HUES64 (cell line): Measurements from ENCODE around the gene BCL2L2.
A peak's percentile ranks its signal among the peaks of the same experiment; 100 is the strongest.
"Not testable (repeated sequence)": the region's sequence is repeated elsewhere in the genome, so short reads cannot be mapped to it uniquely, and the experiment has no call there.

Source experiments
- H3K27ac ChIP-seq: 2 replicates; pipeline ENCODE4 v1.7.0; 2013; ENCODE audit warnings: low read depth, low read length, inconsistent platforms
- H3K27me3 ChIP-seq: 2 replicates; pipeline ENCODE4 v1.6.1; 2013; ENCODE audit warnings: mild to moderate bottlenecking, low read length; ENCODE audit not compliant: insufficient read depth
- H3K36me3 ChIP-seq: 2 replicates; pipeline ENCODE4 v1.6.1; 2013; ENCODE audit warnings: mild to moderate bottlenecking, low read length; ENCODE audit not compliant: insufficient read depth
- H3K4me1 ChIP-seq: 2 replicates; pipeline ENCODE4 v1.6.1; 2013; ENCODE audit warnings: mild to moderate bottlenecking, low read length, moderate library complexity; ENCODE audit not compliant: insufficient read depth
- H3K4me3 ChIP-seq: 2 replicates; pipeline ENCODE4 v1.5.1; 2013; ENCODE audit warnings: mild to moderate bottlenecking, low read length, moderate library complexity
- H3K9ac ChIP-seq: 2 replicates; pipeline ENCODE4 v1.6.1; 2013; ENCODE audit warnings: mild to moderate bottlenecking, low read depth, low read length
- H3K9me3 ChIP-seq: 2 replicates; pipeline ENCODE4 v1.6.1; 2013; ENCODE audit warnings: low read depth, low read length; ENCODE audit not compliant: insufficient read depth
- WGBS: fragments of 150-250, 120-280 bp; methylation state at CpG from one replicate; pipeline ENCODE4 v1.1.7; 2013; ENCODE audit warnings: missing lambda C conversion rate; 5-methylcytosine and 5-hydroxymethylcytosine counted together

BCL2L2 gene

DNA sequence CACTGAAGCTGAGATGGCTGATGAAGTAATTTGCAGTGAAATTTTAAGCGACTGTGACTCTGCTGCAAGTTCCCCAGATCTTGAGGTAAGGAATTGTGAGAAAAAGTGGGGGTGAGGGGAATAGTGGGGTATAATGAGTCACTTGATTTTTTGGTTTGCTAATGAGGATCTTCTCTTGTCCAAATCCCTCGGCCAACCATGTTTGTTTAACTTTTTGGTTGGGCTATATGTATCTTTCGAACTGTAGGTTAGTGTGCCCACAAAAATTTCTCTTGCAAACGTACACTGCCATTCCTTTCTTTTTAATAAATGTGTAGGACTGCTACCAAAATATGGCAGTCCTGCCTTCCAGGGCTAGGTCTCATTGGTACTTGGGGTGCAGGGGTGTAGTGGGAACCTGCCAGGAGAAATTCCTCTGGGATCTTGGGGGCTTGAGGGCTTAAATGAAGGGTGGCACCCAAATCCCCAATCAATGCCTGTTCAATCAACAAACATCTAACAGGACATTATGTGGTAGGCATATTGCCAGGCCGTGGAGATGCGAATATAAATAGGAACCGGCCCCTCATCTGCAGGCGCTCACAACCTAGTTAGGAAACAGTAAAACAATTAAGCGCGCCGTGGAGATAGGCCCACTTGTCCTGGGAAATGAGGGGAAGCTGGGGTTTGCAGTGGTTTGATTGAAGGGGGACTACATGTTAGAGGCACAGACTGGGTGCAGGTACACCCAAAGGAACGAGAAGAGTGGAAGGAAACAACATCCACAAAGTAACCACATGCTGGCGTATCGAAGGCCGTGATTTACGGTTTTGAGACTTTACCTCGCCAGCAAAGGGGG lies 13.3 kb downstream of the BCL2L2 start:
- Histone ChIP-seq H3K36me3 (peaks cover 29% of the 10 kb centered on the region), H3K9me3 (no peaks in the 10 kb centered on the region), H3K27ac (peak overlapping the region; percentile 93), H3K4me3 (peak overlapping the region; percentile 56), H3K4me1 (peaks cover 10% of the 10 kb centered on the region), H3K27me3 (no peaks in the 10 kb centered on the region), H3K9ac (peak overlapping the region; percentile 74)
- WGBS = 96% methylated on average over 17 of the region's 17 CpGs

DNA sequence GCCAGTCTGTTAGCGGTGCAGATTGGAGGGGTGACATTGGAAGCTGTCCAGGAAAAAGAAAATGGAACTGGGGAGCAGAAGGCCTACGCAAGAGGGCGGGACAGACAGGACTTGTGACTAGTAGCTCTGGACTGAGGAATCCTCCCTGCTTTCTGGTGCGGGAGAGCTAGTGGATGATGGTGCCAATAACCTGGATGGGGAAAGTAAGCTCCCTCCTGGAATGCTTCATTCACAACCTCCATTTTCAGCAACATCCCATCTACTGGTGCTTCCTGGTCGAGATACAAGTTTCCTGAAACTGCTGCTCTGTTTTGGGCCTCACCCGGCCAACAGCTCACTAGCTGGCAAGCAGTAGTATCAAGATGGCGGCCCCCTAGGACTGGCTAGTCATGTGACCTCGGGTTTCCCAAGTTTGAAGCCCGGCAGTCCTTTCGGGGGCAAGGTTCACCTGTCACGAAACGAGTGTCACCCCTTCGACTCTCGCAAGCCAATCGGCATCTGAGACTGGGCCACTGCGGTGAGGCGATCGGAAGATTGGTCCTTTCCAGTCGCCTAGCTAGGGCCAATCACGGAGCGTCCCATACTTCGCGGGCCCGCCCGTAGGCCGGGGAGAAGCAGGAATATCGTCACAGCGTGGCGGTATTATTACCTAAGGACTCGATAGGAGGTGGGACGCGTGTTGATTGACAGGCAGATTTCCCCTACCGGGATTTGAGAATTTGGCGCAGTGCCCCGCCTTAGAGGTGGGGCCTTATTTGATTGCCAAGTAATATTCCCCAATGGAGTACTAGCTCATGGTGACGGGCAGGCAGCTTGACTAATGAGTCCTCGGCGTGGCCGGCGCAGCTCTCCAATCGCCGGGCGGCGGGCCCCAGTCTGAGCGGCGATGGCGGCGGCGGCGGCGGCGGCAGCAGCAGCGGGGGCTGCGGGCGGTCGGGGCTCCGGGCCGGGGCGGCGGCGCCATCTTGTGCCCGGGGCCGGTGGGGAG lies 14.2 kb downstream of the BCL2L2 start, which contains the start of gene PABPN1:
TSS of gene PABPN1 (plus strand) at position 874 of the 988 bp plus-strand sequence. CDS start at position 887, 13 bp downstream.
- Histone ChIP-seq H3K4me3 (peak within 1 kb of the TSS; percentile 99), H3K36me3 (peaks cover 34% of the 10 kb centered on the region), H3K4me1 (peaks cover 10% of the 10 kb centered on the region), H3K27me3 (no peaks in the 10 kb centered on the region), H3K9ac (peak within 1 kb of the TSS; percentile 98), H3K9me3 (no peaks in the 10 kb centered on the region), H3K27ac (peak within 1 kb of the TSS; percentile 97)
- 5% methylated on average over 63 of the region's 63 CpGs for WGBS

DNA sequence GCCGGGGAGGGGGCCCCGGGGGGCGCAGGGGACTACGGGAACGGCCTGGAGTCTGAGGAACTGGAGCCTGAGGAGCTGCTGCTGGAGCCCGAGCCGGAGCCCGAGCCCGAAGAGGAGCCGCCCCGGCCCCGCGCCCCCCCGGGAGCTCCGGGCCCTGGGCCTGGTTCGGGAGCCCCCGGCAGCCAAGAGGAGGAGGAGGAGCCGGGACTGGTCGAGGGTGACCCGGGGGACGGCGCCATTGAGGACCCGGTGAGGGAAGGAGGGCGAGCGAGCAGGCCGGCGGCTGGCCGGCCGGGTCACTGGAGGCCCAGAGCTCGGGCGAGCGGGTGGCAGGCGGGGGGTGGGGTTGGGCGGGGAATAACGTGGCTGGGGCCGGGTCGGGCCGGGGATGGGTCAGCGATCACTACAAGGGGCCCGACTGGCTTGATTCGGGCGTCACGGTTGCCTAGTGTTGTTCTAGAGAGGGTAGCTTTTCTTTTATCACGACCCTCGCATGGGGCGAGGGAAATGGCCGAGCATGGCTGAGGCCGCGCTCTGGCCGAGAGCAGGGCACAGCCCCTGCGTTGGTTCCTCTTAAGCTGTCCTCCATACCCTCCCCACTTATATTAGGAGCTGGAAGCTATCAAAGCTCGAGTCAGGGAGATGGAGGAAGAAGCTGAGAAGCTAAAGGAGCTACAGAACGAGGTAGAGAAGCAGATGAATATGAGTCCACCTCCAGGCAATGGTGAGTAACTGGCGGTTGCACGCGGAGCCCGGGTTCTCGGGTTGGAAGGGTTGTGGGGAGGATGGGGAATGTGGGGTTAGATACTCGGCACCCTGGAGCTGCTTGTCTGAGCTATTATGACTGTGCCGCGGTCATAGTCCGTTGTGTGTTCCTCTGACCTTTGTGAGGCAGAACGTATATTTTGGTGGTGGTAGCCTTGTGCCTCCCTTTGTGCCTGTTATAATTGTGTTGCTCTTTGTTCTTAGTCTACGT lies 15.2 kb downstream of the BCL2L2 start:
- peaks cover 10% of the 10 kb centered on the region for H3K4me1 ChIP-seq
- H3K27ac ChIP-seq = peak overlapping the region; percentile 97
- no peaks in the 10 kb centered on the region for H3K9me3 ChIP-seq
- H3K36me3 ChIP-seq = peaks cover 38% of the 10 kb centered on the region
- H3K9ac ChIP-seq = peak overlapping the region; percentile 98
- no peaks in the 10 kb centered on the region for H3K27me3 ChIP-seq
- WGBS = under 1% methylated on average over 63 of the region's 64 CpGs
- H3K4me3 ChIP-seq = peak overlapping the region; percentile 99

DNA sequence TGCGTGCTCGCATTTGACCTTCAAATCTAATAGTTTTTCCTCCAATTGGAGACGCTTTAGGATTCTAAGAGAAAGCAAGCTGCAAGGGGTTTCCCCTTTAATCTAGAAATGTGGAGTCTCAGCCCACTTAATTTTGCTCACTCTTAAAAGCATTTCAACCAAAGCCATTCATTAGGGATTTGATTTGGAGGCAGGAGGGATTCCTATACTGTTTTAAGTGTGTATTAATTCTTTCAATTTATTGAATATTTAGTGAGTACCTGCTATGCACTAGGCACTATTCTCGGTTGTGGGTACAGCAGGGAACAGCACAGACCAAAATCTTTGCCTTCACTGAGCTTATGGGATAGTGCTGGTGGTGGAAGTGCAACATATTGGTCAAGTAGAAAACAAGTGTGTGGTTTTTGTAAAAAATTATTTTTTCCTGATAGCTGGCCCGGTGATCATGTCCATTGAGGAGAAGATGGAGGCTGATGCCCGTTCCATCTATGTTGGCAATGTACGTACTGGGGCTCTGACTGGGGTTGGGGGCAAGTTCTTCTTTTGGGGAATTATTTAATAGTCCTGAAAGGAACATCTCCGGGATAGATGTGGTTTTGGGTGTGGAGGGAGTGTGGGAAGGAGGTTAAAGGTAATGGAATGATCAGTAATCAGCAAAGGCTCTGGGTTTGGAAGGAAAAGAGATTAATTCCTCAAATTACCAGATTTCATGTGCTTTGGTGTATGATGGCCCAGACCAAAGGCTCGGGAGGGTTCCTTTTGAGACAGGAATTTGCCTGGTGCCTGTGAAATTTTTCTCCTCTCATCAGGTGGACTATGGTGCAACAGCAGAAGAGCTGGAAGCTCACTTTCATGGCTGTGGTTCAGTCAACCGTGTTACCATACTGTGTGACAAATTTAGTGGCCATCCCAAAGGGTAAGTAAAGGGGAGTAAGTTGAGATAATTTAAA lies 16.2 kb downstream of the BCL2L2 start:
- WGBS = 56% methylated on average over 10 of the region's 10 CpGs
- Histone ChIP-seq H3K27ac (0 out of 2 replicates have a peak overlapping the region, but pooled peaks have one; percentile 20), H3K9ac (peak overlapping the region; percentile 98)

DNA sequence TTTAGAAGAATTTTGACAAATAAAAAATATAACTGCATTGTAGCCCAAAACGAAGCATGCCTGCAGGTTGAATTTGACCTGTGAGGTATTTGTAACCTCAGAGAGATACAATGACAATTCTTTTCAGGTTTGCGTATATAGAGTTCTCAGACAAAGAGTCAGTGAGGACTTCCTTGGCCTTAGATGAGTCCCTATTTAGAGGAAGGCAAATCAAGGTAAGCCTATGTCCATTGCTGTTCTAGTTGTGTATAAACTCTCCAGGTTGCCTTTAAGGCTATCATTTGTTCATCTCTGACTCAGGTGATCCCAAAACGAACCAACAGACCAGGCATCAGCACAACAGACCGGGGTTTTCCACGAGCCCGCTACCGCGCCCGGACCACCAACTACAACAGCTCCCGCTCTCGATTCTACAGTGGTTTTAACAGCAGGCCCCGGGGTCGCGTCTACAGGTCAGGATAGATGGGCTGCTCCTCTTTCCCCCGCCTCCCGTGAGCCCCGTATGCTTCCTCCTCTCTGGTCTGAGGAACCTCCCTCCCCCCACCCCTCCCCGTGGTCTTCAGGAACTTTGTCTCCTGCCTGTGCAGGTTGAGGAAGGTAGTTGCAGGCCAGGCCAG lies 17.3 kb downstream of the BCL2L2 start:
- Histone ChIP-seq H3K4me1 (peaks cover 10% of the 10 kb centered on the region), H3K9me3 (no peaks in the 10 kb centered on the region), H3K27me3 (no peaks in the 10 kb centered on the region), H3K4me3 (no peak overlapping the region), H3K9ac (no peak overlapping the region), H3K27ac (no peak overlapping the region), H3K36me3 (peaks cover 38% of the 10 kb centered on the region)
- 96% methylated on average over 17 of the region's 18 CpGs for WGBS

More for the DNA sequence above, 16.2 kb downstream of the BCL2L2 start:
- Histone ChIP-seq H3K4me3 (peak overlapping the region; percentile 99), H3K9me3 (no peaks in the 10 kb centered on the region), H3K4me1 (peaks cover 10% of the 10 kb centered on the region), H3K27me3 (no peaks in the 10 kb centered on the region), H3K36me3 (peaks cover 38% of the 10 kb centered on the region)

DNA sequence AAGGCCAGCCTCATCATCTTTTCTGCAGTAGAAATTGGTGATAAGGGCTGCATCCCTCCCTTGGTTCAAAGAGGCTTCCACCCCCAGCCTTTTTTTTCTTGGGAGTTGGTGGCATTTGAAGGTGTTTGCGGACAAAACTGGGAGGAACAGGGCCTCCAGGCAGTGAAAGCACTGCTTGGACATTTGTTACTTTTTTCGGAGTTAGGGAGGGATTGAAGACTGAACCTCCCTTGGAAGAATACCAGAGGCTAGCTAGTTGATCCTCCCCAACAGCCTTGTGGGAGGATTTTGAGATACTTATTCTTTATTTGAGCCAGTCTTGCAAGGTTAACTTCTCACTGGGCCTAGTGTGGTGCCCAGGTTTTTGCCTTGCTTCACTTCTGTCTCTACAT lies 17.8 kb downstream of the BCL2L2 start:
- Histone ChIP-seq H3K36me3 (peaks cover 38% of the 10 kb centered on the region), H3K4me1 (peaks cover 10% of the 10 kb centered on the region), H3K27me3 (no peaks in the 10 kb centered on the region), H3K4me3 (no peak overlapping the region), H3K9me3 (no peaks in the 10 kb centered on the region), H3K27ac (no peak overlapping the region), H3K9ac (no peak overlapping the region)
- WGBS = 90% methylated on average over 2 of the region's 2 CpGs

DNA sequence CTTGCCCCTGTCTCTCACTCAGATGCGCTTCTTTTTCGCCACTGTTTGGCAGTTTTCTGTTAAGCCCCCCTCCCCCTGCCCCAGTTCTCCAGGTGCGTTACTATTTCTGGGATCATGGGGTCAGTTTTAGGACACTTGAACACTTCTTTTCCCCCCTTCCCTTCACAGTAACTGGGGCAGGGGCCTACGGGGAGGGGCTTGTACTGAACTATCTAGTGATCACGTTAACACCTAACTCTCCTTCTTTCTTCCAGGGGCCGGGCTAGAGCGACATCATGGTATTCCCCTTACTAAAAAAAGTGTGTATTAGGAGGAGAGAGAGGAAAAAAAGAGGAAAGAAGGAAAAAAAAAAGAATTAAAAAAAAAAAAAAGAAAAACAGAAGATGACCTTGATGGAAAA lies 18.4 kb downstream of the BCL2L2 start:
- no peaks in the 10 kb centered on the region for H3K27me3 ChIP-seq
- H3K9ac ChIP-seq = no peak overlapping the region
- no peak overlapping the region for H3K27ac ChIP-seq
- H3K4me1 ChIP-seq = peaks cover 6% of the 10 kb centered on the region
- no peaks in the 10 kb centered on the region for H3K9me3 ChIP-seq
- 97% methylated on average over 5 of the region's 7 CpGs for WGBS
- no peak overlapping the region for H3K4me3 ChIP-seq
- H3K36me3 ChIP-seq = peaks cover 38% of the 10 kb centered on the region

DNA sequence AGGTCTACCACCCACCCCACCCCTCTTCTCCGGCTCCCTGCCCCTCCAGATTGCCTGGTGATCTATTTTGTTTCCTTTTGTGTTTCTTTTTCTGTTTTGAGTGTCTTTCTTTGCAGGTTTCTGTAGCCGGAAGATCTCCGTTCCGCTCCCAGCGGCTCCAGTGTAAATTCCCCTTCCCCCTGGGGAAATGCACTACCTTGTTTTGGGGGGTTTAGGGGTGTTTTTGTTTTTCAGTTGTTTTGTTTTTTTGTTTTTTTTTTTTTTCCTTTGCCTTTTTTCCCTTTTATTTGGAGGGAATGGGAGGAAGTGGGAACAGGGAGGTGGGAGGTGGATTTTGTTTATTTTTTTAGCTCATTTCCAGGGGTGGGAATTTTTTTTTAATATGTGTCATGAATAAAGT lies 19.1 kb downstream of the BCL2L2 start:
- H3K27ac ChIP-seq, H3K9me3 ChIP-seq, H3K4me1 ChIP-seq, H3K9ac ChIP-seq, H3K4me3 ChIP-seq, H3K27me3 ChIP-seq: not testable (repeated sequence)
- peaks cover 38% of the 10 kb centered on the region for H3K36me3 ChIP-seq
- no CpG with 5 or more reads among the region's 5 CpGs for WGBS

DNA sequence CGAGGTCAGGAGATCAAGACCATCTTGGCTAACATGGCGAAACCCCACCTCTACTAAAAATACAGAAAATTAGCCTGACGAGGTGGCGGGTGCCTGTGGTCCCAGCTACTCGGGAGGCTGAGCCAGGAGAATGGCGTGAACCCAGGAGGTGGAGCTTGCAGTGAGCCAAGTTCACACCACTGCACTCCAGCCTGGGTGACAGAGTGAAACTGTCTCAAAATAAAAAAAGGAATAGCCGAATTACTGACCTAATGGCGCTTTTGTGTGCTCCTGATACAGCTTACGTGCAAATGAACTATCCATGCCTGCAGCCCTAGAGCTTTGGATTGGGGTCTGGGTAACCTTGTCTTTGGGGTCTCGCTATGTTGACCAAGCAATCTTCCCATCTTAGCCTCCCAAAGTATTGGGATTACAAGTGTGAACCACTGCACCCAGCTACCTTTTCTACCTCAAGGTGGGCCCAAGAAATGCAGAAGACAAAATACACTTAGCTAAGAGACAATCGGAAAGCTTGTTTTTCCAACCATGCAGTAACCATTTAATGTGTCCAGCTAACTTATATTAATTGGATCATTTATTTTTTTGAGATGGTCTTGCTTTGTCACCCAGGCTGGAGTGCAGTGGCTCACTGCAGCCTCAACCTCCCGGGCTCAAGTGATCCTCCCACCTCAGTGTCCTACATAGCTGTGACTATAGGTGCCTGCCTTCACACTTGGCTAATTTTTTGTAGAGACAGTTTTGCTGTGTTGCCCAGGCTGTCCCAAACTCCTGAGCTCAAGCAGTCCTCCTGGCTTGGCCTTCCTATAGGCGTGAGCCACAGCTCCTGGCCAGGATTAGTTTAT lies 20.1 kb downstream of the BCL2L2 start:
- H3K9ac ChIP-seq = no peak overlapping the region
- H3K9me3 ChIP-seq = no peaks in the 10 kb centered on the region
- H3K4me1 ChIP-seq = no peaks in the 10 kb centered on the region; the same call in 1 of the 2 replicates
- H3K36me3 ChIP-seq = peaks cover 38% of the 10 kb centered on the region
- H3K27ac ChIP-seq = no peak overlapping the region
- H3K27me3 ChIP-seq = no peaks in the 10 kb centered on the region
- WGBS = 86% methylated on average over 12 of the region's 13 CpGs
- no peak overlapping the region for H3K4me3 ChIP-seq
